ENCODE data around the gene TUBA1B.
A peak's percentile ranks its signal among the peaks of the same experiment; 100 is the strongest.
"Not testable (repeated sequence)": the region's sequence is repeated elsewhere in the genome, so short reads cannot be mapped to it uniquely, and the experiment has no call there.

TUBA1B gene
- 178 to 252 (median 194) reads per million in 4 donors for total RNA-seq

DNA sequence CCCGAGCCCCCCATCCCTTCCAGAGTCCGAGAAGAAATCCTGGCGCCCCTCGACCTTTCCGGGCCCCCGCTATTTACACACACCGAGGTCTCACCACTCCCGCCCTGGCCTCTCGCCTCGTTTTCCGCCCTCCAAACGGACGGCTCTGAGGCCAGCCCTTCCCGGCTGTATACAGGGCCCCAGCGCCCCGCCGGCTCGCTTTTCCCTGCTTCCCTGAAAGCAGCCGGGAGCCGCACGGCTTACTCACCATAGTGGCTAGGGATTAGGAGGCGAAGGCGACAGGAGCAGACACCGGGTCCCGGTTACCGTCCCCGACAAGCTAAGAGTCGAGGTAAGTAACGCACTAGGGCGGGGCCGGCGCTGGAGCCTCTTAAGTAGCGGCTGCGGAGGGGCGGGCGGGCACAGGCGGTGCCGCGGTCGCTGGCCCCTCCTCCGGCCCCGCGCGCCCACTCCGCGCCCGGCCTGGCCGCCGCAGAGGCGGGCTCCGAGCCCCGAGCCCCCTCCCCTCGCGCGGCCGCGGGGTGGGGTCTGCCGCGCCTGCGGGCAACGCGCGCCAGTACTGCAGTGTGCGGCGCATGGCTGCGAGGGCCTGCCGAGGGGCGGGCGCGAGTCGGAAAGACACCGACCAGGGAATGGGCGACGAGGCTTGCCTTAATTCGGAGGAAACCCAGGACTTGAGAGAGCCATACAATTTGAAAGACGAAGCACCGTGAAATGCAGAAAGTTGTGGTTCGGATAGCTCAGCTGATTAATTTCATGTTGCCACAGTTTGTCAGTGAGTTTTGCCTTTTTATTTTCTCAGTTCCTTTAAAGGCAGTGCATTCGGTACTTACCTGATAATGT lies at the start of gene TUBA1B:
Gene TUBA1B (minus strand): TSS at position 345 of the 843 bp plus-strand sequence. CDS start 95 bp downstream, at position 250.
- DNase-seq = peak; percentile 78 to 91 (median 85)

DNA sequence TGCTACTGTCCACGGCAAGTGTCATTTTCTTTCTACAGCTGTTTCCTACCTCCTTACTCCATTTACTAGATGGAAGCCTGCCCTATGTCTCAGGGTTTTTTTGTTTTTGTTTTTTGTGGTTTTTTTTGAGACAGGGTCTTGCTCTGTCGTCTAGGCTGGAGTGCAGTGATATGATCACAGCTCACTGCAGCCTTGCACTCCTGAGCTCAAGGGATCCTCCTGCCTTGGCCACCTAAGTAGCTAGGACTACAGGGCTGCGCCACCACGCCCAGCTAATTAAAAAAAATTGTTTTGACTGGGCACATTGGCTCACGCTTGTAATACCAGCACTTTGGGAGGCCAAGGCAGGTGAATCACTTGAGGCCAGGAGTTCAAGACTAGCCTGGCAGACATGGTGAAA lies 43.0 kb upstream of the TUBA1B start:
- no peak for DNase-seq

- DNase-seq = no peak
These were observed 39.7 kb upstream of the TUBA1B start for GRCh38 chr12:49170924-49171323.

- DNase-seq = no peak
These were observed 33.9 kb upstream of the TUBA1B start for GRCh38 chr12:49165114-49165513.

DNA sequence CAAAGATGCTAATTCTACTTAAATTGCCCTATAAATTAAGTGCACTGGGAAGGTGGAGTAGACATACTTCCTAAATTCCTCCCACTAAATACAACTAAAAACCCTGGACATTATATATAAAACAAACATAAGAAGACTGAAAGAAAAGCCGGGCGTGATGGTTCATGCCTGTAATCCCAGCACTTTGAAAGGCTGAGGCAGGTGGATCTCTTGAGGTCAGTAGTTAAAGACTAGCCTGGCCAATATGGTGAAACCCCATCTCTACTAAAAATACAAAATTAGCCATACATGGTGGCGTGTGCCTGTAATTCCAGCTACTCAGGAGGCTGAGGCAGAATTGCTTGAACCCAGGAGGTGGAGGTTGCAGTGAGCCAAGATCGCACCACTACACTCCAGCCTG lies 30.7 kb upstream of the TUBA1B start:
- DNase-seq = not testable (repeated sequence)

DNA sequence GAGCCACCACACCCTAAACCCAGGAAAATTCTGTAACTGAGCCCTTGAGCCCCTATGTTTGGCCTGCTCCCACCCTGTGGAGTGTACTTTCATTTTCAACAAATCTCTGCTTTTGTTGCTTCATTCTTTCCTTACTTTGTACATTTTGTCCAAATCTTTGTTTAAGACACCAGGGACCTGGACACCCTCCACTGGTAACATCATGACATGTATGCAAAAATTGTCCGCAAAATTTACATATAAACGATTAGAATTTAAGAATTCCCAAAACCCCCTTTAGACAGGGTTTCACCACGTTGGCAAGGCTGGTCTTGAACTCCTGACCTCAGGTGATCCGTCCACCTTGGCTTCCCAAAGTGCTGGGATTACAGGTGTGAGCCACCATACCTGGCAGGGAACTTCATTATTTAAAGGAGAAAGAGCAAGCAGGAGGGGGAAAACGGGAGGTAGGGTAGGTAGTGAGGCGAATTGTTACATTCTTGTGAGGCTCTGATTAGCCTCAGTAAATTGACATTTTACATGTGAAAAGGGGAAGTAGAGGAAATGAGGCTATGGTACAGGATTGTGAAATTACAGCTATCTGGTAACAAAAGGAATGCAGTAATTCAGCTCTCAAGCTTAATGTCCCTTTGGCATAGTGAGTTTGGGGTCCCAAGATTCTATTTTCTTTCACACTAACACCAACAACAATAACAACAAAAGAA lies 30.0 kb upstream of the TUBA1B start:
- no peak for DNase-seq

DNA sequence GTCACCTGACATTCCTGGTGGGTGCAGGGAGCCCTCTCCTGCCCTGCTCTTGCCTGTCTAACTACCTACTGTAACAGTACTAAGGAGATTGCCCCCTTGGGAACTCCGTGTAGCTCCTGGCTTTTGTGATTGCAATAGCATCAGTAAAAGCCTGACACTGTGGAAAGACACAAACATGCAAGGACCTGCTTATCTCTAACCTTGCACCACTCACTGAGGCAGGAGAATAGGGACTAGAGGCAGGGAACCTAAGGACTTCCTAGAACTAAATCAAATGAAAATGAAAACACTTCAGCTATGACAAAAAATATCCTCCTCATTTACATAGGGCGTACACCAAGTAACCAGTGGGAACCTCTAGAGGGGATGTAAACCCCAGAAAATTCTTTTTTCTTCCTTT lies 29.2 kb upstream of the TUBA1B start:
- no peak for DNase-seq

DNA sequence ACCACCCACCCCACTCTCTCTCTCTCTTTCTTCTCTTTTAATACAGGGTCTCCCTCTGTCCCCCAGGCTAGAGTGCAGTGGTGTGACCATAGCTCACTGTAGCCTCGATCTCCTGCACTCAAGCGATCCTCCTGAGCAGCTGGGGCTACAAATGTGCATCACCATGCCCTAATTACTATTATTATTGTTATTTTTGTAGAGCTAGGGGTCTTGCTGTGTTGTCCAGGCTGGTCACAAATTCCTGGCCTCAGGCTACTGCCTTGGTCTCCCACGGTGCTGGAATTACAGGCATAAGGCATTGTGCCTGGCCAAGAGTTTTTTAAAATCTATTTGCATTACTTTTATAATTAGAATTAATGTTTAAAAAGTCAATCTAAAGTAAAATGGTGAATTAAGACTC lies 23.0 kb upstream of the TUBA1B start:
- DNase-seq = no peak

DNA sequence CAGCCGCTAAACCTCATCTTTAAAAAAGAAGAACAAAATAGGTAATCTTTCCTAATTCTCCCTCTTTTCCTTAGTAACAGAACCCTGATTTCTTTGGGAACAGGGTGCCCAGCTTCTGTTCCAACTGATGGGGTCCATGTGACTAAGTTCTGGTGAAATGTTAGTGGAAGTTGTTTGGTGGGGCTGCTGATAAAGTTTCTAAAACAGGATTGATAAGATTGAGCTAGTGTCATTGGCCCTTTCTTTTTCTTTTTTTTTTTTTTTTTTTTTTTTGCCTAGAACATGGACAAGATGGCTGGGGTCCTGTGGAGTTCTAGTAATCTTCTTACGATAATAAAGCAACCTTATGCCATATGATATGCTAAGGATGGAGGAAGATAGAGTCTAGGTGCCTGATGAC lies 16.2 kb upstream of the TUBA1B start:
- no peak for DNase-seq

DNA sequence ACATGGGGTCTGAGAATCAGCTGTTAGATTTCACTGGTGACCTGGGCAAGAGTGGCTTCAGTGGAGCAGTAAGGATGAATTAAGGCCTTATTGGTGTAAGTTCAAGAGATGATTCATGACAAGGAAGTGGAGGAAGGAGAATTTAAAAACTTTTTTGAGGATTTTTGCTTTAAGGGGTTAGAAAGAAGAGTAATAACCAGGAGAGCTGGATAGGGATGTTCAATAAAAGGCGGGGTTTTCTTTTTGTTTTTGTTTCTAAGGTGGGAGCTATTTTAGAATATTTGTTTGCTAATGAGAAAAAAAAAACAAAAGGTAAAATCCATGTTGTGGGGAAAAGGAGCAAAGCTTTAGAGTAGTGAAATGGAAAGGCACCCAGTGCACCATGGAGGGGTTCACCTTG lies 15.2 kb upstream of the TUBA1B start:
- DNase-seq = no peak

GRCh38 chr12:49144384-49144783 lies 13.2 kb upstream of the TUBA1B start:
- DNase-seq = no peak

DNA sequence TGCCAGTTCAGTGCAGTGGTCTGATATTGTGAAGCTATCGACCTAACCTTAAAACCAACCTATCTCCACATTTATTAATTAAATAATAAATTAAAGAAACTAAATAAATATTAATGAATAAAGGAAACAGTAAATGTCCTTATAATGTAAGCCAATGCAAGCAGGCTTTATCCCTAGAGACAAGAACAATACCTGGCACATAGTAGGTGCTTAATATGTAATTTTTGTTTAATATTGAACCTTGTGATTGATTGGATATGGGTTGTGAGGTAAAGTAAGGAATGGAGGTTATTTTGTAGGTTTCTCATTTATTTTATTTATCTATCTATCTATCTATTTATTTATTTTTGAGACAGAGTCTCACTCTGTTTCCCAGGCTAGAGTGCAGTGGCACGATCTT lies 7.8 kb upstream of the TUBA1B start:
- no peak for DNase-seq

GRCh38 chr12:49138587-49138986 lies 7.4 kb upstream of the TUBA1B start:
- no peak for DNase-seq

DNA sequence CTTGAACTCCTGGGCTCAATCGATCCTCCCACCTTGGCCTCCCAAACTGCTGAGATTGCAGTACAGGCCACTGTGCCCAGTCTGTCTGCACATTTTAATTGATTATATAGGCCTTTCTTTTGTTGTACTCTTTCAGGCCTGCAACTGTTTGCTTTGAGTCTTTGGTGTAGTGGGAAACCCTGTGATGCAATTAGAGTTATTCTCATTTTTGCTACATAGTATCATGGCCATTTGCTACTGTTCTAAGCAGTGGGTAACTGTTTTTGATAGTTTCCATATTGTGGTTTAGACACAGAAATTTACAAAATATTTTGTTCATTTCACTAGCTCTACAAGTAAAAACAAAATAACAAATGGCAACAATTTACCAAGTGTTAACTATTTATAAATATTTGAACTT lies 6.3 kb upstream of the TUBA1B start:
- DNase-seq = no peak

- DNase-seq = not testable (repeated sequence)
These were observed 5.8 kb upstream of the TUBA1B start for GRCh38 chr12:49136997-49137396.

DNA sequence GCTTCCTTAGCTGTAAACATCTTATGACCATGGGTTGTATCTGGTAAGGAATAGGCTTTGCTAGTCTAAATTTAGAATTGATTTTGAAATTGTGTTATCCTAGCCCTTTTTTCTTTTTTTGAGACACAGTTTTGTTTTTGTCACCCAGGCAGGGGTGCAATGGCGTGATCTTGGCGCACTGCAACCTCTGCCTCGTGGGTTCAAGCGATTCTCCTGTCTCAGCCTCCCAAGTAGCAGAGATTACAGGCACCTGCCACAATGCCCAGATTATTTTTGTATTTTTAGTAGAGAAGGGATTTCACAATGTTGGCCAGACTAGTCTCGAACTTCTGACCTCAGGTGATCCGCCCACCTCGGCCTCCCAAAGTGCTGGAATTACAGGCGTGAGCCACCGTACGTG lies 2.4 kb upstream of the TUBA1B start:
- DNase-seq = no peak

DNA sequence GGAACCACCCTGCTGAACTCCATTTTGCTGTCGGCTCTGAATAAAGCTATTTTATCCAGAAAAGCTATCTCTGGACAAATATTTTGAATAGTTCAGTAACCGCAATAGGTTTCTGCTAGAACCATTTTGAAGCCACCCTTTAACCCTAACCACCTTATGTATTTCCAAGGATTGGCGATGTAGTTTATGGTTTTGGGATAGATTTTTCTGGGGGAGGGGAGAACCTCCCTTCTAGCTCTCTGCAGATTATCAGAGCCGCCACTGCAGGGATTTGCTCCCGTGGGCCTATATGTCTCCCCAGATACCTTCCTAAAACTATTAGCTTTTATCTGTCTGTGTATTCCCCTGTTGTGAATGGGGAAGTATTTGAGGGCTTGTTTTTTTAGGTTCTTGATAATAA lies 1.8 kb upstream of the TUBA1B start:
- DNase-seq = no peak

DNA sequence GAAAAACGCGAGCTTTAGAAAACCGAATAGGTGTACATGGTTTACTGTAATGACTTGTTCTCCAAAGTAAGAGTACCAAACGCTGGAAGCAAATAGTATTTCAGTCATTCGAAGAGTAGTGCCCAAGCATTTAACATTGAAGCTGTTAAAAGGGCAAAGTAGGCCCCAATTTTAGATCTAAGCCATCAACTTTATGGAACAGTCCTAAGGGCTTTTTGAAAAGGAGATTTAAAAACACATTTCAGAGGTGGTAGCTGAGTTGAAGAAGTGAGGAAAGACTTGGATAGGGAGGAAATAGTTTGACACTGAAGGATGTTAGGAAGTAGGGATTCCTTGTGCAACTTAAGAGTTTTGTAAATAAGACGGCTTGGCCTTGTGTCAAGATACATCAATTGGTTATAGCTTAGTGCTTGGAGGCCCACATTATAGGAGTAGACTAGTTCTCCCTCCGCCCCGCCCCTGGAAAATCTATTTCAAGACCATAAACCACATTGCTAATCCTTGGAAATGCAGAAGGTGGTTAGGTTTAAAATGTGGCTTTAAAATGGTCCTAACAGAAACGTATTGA lies 783 bp upstream of the TUBA1B start:
- no peak for DNase-seq

- DNase-seq = peak; percentile 86 to 97 (median 91)
These were observed 794 bp downstream of the TUBA1B start for GRCh38 chr12:49130151-49131050.

- no peak for DNase-seq
These were observed 1.7 kb downstream of the TUBA1B start for GRCh38 chr12:49129332-49130150.

DNA sequence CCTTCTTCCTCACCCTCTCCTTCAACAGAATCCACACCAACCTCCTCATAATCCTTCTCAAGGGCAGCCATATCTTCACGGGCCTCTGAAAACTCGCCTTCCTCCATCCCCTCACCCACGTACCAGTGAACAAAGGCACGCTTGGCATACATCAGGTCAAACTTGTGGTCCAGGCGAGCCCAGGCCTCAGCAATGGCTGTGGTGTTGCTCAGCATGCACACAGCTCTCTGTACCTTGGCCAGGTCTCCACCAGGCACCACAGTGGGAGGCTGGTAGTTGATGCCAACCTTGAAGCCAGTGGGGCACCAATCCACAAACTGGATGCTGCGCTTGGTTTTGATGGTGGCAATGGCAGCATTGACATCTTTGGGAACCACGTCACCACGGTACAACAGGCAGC lies 3.2 kb downstream of the TUBA1B start:
- DNase-seq = not testable (repeated sequence)

All from T-helper 1 cell (primary cell).